Measurements from ENCODE around the gene FSD2. TPM values are rescaled to one million over a fixed set of nuclear protein-coding genes. Genes with fewer than 3 reads are reported as not detected.

The FSD2 gene
- not detected for total RNA-seq
- not detected for polyA plus RNA-seq (2013, experiment 1 of 2)
- polyA plus RNA-seq (2013, experiment 2 of 2): not detected
- long read RNA-seq, experiment 1: 0 reads
- long read RNA-seq, experiment 2: 0 reads
- long read RNA-seq, experiment 3, partial matches to known transcripts: 0 of 1 reads
- long read RNA-seq, experiment 3, other reads (novel, unspliced or antisense): 1 of 1 reads
- long read RNA-seq, experiment 4: 0 reads

DNA sequence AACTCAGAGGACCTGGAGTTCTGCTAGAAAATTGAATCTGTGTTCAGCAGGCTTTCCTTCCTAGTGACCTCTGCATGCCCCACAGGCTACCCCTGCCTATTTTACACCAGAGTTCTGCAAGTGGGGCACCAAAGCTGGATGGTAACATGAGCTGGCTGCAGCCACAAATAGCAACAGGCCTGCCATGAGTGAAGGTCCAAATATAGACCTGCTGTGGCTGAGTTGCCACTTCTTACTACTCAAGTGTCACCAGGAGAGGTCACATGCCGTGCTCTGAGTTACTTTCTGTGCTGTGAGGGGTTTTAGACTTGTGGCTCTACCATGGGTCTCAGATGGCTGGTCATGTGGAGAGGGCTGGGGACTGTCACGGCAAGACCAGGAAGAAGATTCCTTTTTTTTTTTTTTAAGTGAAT lies at the start of gene FSD2:
Gene FSD2, minus strand, starts transcription at position 76 of the 413 bp plus-strand sequence. CDS start 18,679 bp downstream, outside the sequence.
- Mint-ChIP-seq H3K27me3 (ENCODE audit: insufficient read depth) (peaks cover 37% of the 10 kb centered on the region), H3K4me3 (no peak within 1 kb of the TSS), H3K4me1 (peaks cover 6% of the 10 kb centered on the region), H3K27ac (no peak within 1 kb of the TSS), H3K36me3 (ENCODE audit: low read depth) (no peaks in the 10 kb centered on the region), H3K9me3 (no peaks in the 10 kb centered on the region)
- TF ChIP-seq, protein P1, sequence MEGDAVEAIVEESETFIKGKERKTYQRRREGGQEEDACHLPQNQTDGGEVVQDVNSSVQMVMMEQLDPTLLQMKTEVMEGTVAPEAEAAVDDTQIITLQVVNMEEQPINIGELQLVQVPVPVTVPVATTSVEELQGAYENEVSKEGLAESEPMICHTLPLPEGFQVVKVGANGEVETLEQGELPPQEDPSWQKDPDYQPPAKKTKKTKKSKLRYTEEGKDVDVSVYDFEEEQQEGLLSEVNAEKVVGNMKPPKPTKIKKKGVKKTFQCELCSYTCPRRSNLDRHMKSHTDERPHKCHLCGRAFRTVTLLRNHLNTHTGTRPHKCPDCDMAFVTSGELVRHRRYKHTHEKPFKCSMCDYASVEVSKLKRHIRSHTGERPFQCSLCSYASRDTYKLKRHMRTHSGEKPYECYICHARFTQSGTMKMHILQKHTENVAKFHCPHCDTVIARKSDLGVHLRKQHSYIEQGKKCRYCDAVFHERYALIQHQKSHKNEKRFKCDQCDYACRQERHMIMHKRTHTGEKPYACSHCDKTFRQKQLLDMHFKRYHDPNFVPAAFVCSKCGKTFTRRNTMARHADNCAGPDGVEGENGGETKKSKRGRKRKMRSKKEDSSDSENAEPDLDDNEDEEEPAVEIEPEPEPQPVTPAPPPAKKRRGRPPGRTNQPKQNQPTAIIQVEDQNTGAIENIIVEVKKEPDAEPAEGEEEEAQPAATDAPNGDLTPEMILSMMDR (conservative IDR thresholded peaks at IDR 0.05): no peak
- H3K9ac ChIP-seq (ENCODE audit: extremely low read depth, low read length, poor library complexity, severe bottlenecking): no peak within 1 kb of the TSS
- 88% methylated on average over 2 of the region's 2 CpGs; no CpG with 5 or more reads in 1 of the 2 experiments for WGBS, 2 experiments (ENCODE audit: insufficient coverage in 1 of 2, insufficient read length in 1 of 2)
- no peaks in the 10 kb centered on the region for H3K36me3 ChIP-seq (ENCODE audit: control insufficient read depth, insufficient read depth, low read length)
- H3K9me3 ChIP-seq (ENCODE audit: control insufficient read depth, low read length): no peaks in the 10 kb centered on the region
- H3K4me3 ChIP-seq (ENCODE audit: low read length): no peak within 1 kb of the TSS
- no peak within 1 kb of the TSS for H3K27ac ChIP-seq (ENCODE audit: low read depth, low read length)
- no peak for DNase-seq
- no peaks in the 10 kb centered on the region for H3K4me1 ChIP-seq (ENCODE audit: control insufficient read depth, insufficient read depth, low read length)
- H3K27me3 ChIP-seq (ENCODE audit: control insufficient read depth, insufficient read depth, low read length, poor library complexity, severe bottlenecking): peaks cover 45% of the 10 kb centered on the region

GRCh38 chr15:82854554-82854953 lies 48.7 kb upstream of the FSD2 start:
- Histone ChIP-seq H3K27ac (ENCODE audit: low read depth, low read length) (no peak overlapping the region), H3K36me3 (ENCODE audit: control insufficient read depth, insufficient read depth, low read length) (no peaks in the 10 kb centered on the region), H3K9ac (ENCODE audit: extremely low read depth, low read length, poor library complexity, severe bottlenecking) (no peak overlapping the region), H3K4me3 (ENCODE audit: low read length) (no peak overlapping the region), H3K4me1 (ENCODE audit: control insufficient read depth, insufficient read depth, low read length) (no peaks in the 10 kb centered on the region), H3K9me3 (ENCODE audit: control insufficient read depth, low read length) (no peaks in the 10 kb centered on the region), H3K27me3 (ENCODE audit: control insufficient read depth, insufficient read depth, low read length, poor library complexity, severe bottlenecking) (no peaks in the 10 kb centered on the region)
- TF ChIP-seq, protein P1 (conservative IDR thresholded peaks at IDR 0.05): no peak
- no peak overlapping the region for H3K4me3 Mint-ChIP-seq
- H3K4me1 Mint-ChIP-seq: peaks cover 19% of the 10 kb centered on the region
- no peaks in the 10 kb centered on the region for H3K27me3 Mint-ChIP-seq (ENCODE audit: insufficient read depth)
- no peak for DNase-seq
- no peak overlapping the region for H3K27ac Mint-ChIP-seq
- peaks cover under 1% of the 10 kb centered on the region for H3K9me3 Mint-ChIP-seq
- H3K36me3 Mint-ChIP-seq (ENCODE audit: low read depth): peaks cover 20% of the 10 kb centered on the region
- WGBS, 2 experiments (ENCODE audit: insufficient coverage in 1 of 2, insufficient read length in 1 of 2): 92% methylated on average over 19 to 21 of the region's 21 CpGs

GRCh38 chr15:82852941-82853561 lies 47.2 kb upstream of the FSD2 start:
- Histone ChIP-seq H3K4me1 (ENCODE audit: control insufficient read depth, insufficient read depth, low read length) (no peaks in the 10 kb centered on the region), H3K27ac (ENCODE audit: low read depth, low read length) (no peak overlapping the region), H3K9ac (ENCODE audit: extremely low read depth, low read length, poor library complexity, severe bottlenecking) (no peak overlapping the region), H3K9me3 (ENCODE audit: control insufficient read depth, low read length) (no peaks in the 10 kb centered on the region), H3K27me3 (ENCODE audit: control insufficient read depth, insufficient read depth, low read length, poor library complexity, severe bottlenecking) (no peaks in the 10 kb centered on the region), H3K4me3 (ENCODE audit: low read length) (no peak overlapping the region), H3K36me3 (ENCODE audit: control insufficient read depth, insufficient read depth, low read length) (no peaks in the 10 kb centered on the region)
- H3K4me3 Mint-ChIP-seq: no peak overlapping the region
- no peak for DNase-seq
- no peak overlapping the region for H3K27ac Mint-ChIP-seq
- no peaks in the 10 kb centered on the region for H3K9me3 Mint-ChIP-seq
- peaks cover 26% of the 10 kb centered on the region for H3K4me1 Mint-ChIP-seq
- TF ChIP-seq, protein P1 (conservative IDR thresholded peaks at IDR 0.05): no peak
- 92% methylated on average over 12 to 16 of the region's 16 CpGs for WGBS, 2 experiments (ENCODE audit: insufficient coverage in 1 of 2, insufficient read length in 1 of 2)
- peaks cover 26% of the 10 kb centered on the region for H3K36me3 Mint-ChIP-seq (ENCODE audit: low read depth)
- H3K27me3 Mint-ChIP-seq (ENCODE audit: insufficient read depth): no peaks in the 10 kb centered on the region

Data from endodermal cell (in vitro differentiated cells).